ENCODE results near the gene BBS9. TPM values are rescaled to one million over a fixed set of nuclear protein-coding genes. Genes with fewer than 3 reads are reported as not detected.
"Not testable (repeated sequence)": the region's sequence is repeated elsewhere in the genome, so short reads cannot be mapped to it uniquely, and the experiment has no call there.

The BBS9 gene
- total and polyA plus RNA-seq, 7 donors = 2.4 to 36.6 (median 30.5) TPM

- Histone ChIP-seq H3K36me3 (no peaks in the 10 kb centered on the region), H3K27ac (no peak overlapping the region), H3K9me3 (no peaks in the 10 kb centered on the region), H3K4me1 (no peaks in the 10 kb centered on the region), H3K4me3 (no peak overlapping the region), H3K27me3 (no peaks in the 10 kb centered on the region)
- intact Hi-C loops (cut with DNase I) = no loop called here
- no peak for DNase-seq
- 94 to 96% methylated on average over 3 of the region's 3 CpGs for WGBS, 2 donors
- TF ChIP-seq POLR2A (IDR thresholded peaks at IDR 0.05) = no peak
- TF ChIP-seq CTCF (IDR thresholded peaks at IDR 0.05) = no peak
- no peak for TF ChIP-seq EP300 (IDR thresholded peaks at IDR 0.05)
- TF ChIP-seq POLR2AphosphoS5 (IDR thresholded peaks at IDR 0.05) = no peak
Observed at GRCh38 chr7:33509206-33509605, 379.8 kb downstream of the BBS9 start.

GRCh38 chr7:33511778-33512177 is 382.4 kb downstream of the BBS9 start:
- H3K4me1 ChIP-seq = no peaks in the 10 kb centered on the region
- intact Hi-C loops (cut with DNase I) = no loop called here
- WGBS, 2 donors = 75 to 89% methylated on average over 3 of the region's 3 CpGs
- H3K36me3 ChIP-seq = no peaks in the 10 kb centered on the region
- H3K9me3 ChIP-seq = no peaks in the 10 kb centered on the region
- TF ChIP-seq POLR2A (IDR thresholded peaks at IDR 0.05) (no peak), CTCF (IDR thresholded peaks at IDR 0.05) (no peak), EP300 (IDR thresholded peaks at IDR 0.05) (no peak), POLR2AphosphoS5 (IDR thresholded peaks at IDR 0.05) (no peak)
- no peak overlapping the region for H3K4me3 ChIP-seq
- no peak for DNase-seq
- no peak overlapping the region for H3K27ac ChIP-seq
- H3K27me3 ChIP-seq = no peaks in the 10 kb centered on the region

- no peaks in the 10 kb centered on the region for H3K27me3 ChIP-seq
- no peak for TF ChIP-seq CTCF (IDR thresholded peaks at IDR 0.05)
- no peak for TF ChIP-seq EP300 (IDR thresholded peaks at IDR 0.05)
- no peak for TF ChIP-seq POLR2AphosphoS5 (IDR thresholded peaks at IDR 0.05)
- TF ChIP-seq POLR2A (IDR thresholded peaks at IDR 0.05) = no peak
- no peaks in the 10 kb centered on the region for H3K4me1 ChIP-seq
- H3K27ac ChIP-seq = no peak overlapping the region
- WGBS, 2 donors = 75 to 83% methylated on average over 1 of the region's 1 CpG
- no peak overlapping the region for H3K4me3 ChIP-seq
- H3K36me3 ChIP-seq = no peaks in the 10 kb centered on the region
- intact Hi-C loops (cut with DNase I) = no loop called here
- no peaks in the 10 kb centered on the region for H3K9me3 ChIP-seq
- no peak for DNase-seq
Observed at GRCh38 chr7:33516568-33516967, 387.2 kb downstream of the BBS9 start.

GRCh38 chr7:33517191-33517590 is 387.8 kb downstream of the BBS9 start:
- WGBS, 2 donors = 76 to 96% methylated on average over 2 of the region's 2 CpGs
- no peak for TF ChIP-seq CTCF (IDR thresholded peaks at IDR 0.05)
- no peak for TF ChIP-seq POLR2AphosphoS5 (IDR thresholded peaks at IDR 0.05)
- TF ChIP-seq POLR2A (IDR thresholded peaks at IDR 0.05) = no peak
- no peak for TF ChIP-seq EP300 (IDR thresholded peaks at IDR 0.05)
- no peaks in the 10 kb centered on the region for H3K36me3 ChIP-seq
- H3K9me3 ChIP-seq = no peaks in the 10 kb centered on the region
- intact Hi-C loops (cut with DNase I) = no loop called here
- no peak overlapping the region for H3K4me3 ChIP-seq
- no peaks in the 10 kb centered on the region for H3K27me3 ChIP-seq
- no peak overlapping the region for H3K27ac ChIP-seq
- DNase-seq = no peak
- no peaks in the 10 kb centered on the region for H3K4me1 ChIP-seq

GRCh38 chr7:33527008-33527407 is 397.6 kb downstream of the BBS9 start:
- H3K4me3 ChIP-seq; DNase-seq; intact Hi-C loops (cut with DNase I); H3K4me1 ChIP-seq; H3K27me3 ChIP-seq; H3K27ac ChIP-seq; H3K9me3 ChIP-seq; H3K36me3 ChIP-seq: not testable (repeated sequence)
- 34 to 75% methylated on average over 8 to 9 of the region's 9 CpGs for WGBS, 2 donors

GRCh38 chr7:33527613-33528012 is 398.2 kb downstream of the BBS9 start:
- H3K4me3 ChIP-seq; H3K36me3 ChIP-seq; H3K27me3 ChIP-seq; DNase-seq; H3K9me3 ChIP-seq; H3K4me1 ChIP-seq; intact Hi-C loops (cut with DNase I); H3K27ac ChIP-seq: not testable (repeated sequence)
- 34 to 86% methylated on average over 10 of the region's 10 CpGs for WGBS, 2 donors
